Epidermal melanocyte (primary cell): ENCODE measurements around the gene ENHO.
A peak's percentile ranks its signal among the peaks of the same experiment; 100 is the strongest.

Experiments
- DNase-seq: peaks from one replicate; pipeline ENCODE4 v3.0.0; 2011; ENCODE audit warnings: low spot score; ENCODE audit not compliant: insufficient read length

ENHO gene

GRCh38 chr9:34555936-34556525 is 33.2 kb upstream of the ENHO start:
- DNase-seq: no peak

DNA sequence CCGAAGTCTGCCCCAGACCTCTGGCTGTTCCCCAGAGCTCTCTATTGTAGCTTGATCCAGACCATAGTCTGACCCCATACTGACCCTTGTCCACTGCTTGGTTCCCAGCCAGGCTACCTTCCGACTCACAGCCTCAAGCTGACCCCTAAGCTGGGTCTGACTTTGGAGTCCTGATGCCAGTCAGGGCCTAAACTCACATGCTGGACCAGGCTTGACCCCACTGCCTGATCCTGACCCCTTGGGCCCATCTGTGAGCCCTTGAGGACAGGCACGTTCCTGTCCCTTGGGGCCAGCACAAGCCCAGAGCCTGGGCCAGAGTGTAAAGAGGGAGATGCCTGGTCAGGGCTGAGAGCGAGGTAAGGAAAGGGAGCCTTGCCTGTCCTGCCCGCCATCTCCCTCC is 32.7 kb upstream of the ENHO start:
- DNase-seq: no peak

DNA sequence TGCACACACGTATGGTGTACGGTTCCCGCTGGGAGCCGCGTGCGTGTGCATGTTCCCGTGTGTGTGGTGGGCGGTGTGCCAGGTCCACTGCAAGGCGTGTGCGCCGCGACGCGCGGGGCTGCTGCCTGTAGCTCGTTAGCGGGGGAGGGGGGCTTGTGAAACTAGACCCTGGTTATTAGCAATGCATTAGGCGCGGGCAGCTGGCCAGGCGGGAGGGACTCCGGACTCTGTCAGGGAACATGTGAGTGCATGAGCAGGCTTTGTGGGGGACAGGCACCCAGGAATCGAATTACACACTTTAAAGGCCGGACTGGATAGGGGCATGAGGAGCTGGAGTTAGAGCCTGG is 32.2 kb upstream of the ENHO start:
- DNase-seq: no peak

- DNase-seq: no peak
Measured at GRCh38 chr9:34554211-34555001, 31.6 kb upstream of the ENHO start.

- no peak for DNase-seq
Measured at GRCh38 chr9:34553511-34554021, 30.8 kb upstream of the ENHO start.

DNA sequence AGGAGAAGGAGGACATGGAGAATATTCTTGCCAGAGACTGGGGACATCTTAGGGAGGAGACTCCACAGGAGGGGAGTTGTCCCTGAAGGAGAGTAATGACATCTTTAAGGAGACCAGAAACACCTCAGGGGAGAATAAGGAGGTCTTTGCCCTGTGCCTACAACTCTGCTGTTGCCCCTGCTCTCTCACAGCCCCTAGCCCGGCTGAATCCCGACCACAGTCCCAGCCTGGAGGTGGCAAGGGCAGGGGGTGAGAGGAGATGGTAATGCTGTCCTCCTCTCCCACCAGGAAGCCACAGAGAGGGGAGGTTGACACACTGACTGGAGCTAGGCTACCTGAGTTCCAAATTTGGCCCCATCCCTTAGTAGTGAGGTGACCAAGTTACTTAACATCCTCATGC is 30.2 kb upstream of the ENHO start:
- no peak for DNase-seq

GRCh38 chr9:34552606-34552981 is 29.8 kb upstream of the ENHO start:
- DNase-seq: no peak

DNA sequence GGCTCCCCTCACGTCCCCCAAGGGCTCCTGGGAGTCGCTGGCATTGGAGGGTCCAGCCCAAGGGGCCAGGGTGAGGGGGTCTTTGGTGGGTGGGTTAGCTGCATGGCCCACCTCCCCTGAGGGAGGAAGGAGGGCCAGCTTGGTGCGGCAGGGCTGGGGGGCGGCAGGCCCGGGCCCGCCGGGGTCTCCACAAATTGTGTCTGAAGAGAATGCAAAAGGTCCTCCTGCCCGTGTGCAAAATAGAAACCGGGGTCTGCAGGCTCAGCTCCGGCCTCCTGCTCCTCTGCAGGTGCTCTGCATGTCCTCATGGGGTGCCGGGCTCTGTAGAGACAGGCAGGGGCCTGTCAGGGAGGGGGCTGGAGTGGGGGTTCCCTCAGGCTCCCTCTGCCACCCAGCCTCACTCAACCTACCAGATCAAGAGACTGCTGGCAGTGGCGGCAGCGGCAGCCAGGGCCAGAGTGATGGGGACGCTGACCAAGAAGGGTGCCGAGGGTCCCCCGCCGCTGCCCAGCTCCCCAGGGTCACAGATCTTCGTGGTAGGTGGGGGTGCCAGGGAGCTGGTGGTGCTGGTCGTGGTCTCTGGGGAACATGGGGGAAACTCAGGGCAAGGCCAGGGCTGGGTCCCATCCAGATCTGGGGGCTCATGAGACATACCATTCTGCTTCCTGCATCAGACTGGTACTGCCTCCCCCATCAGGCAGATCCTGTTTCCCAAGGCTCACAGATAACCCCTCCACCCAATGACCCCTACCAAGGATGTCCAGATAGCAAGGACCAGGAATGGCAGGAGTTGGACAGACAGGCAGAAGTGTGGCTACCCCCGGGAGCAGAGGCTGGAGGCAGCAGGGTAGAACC is 29.2 kb upstream of the ENHO start:
- no peak for DNase-seq

- no peak for DNase-seq
Measured at GRCh38 chr9:34550681-34551270, 28.0 kb upstream of the ENHO start.

GRCh38 chr9:34550016-34550680 is 27.4 kb upstream of the ENHO start:
- DNase-seq: no peak

GRCh38 chr9:34549407-34549732 is 26.6 kb upstream of the ENHO start:
- DNase-seq: no peak

DNA sequence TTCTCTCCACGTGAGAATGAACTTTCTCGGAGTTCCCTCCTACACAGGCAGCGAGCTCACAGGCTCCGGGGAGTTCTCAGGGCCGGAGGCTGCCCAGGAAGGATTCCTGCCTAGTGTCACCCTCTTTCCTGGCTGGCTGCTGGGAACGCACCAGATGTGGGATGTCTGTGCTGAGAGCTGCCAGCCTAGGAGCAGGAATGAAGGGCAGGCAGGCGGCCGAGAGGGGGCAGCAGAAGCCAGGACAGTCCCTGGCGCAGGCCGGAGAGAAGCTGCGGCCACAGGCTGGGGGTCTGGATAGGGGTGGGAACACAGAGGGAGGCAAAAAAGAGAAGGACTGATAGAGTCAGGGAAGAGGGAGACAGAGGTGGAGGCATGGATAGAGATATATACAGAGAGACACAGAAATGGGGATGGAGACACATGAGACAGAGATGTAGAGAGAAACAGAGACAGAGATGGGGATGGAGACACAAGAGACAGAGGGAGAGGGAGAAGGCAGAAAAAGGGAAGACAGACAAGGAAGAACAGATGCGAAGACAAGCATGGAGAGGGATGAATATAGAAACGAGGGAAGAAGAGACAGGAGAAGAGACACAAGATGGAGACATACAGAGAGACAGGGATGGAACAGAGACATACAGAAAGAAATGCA is 25.3 kb upstream of the ENHO start:
- peak; percentile 91 for DNase-seq

DNA sequence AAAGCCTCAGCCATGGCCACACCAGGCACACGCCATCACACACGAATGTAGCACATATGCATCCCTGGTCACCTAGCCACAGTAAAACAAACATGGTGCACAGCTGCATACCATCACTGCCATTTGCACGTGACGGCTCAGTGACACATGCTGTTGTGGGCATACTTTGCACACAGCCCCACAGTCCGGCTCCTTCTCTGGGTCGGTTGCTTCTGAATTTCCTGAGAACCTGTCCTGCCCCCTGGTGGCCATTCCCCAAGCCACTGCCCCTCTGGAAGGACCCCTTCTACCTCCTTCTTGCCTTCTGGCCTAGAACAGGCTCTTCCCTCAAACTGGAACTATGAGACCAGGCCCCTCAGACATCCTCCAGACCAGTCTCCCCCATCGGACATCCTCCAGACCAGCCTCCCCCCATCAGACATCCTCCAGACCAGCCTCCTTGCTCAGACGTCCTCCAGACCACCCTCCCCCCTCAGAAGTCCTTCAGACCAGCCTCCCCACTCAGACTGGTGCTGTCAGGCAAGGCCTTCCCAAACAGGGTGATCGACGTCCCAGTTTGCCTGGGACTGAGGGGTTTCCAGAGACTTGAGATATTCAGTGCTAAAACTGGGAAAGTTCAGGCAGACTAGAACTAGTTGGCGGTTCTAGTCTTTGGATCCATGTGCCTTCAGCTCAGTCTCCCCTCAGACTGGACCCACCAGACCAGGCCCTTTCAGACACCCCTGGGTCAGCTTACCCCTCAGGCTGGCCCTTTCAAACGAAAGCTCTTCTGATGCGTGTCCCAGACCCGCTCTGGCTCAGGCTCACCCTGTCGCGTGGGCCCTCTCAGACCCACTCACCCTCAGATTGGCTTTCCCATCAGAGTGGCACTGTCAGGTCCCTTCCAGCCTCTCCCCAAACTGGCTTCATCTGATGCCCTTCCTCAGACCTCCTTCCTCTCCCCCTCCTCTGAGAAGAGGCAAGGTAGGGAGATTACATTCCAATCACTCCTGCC is 24.3 kb upstream of the ENHO start:
- no peak for DNase-seq

DNA sequence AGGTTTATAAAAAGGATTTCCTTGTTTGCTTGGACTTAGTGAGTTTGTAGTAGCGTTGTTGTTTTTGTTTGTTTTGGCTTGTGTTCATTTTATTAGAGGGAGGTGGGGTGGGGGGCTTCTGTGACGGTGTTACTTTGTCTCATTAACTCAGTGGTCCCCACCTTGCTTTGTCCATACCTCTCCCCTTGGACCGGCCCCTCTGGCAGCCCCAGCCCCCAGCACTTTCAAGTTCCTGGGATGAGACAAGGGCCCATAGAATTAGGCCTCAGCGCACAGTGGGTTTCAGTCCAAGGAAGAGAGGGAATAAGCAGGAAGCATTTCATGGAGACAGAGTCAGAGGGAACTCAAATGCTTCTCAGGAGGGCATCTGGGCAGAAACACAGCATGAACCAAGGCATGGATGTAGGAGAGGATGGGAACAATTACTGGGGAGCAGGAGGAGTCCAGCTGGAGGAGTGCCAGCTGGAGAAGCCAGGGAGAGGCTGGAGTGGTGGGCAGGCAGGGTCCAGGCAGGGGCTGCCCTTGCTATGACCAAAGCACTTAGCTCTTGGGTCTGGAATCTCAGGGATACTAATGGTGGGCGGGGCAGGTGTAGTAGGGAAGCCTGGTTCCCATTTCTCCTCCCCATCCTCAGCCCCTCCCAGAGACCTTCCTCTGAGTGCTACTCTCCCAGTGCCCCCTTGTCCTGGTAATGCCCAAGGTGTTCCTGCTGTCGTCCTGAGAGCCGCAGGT is 23.5 kb upstream of the ENHO start:
- no peak for DNase-seq

DNA sequence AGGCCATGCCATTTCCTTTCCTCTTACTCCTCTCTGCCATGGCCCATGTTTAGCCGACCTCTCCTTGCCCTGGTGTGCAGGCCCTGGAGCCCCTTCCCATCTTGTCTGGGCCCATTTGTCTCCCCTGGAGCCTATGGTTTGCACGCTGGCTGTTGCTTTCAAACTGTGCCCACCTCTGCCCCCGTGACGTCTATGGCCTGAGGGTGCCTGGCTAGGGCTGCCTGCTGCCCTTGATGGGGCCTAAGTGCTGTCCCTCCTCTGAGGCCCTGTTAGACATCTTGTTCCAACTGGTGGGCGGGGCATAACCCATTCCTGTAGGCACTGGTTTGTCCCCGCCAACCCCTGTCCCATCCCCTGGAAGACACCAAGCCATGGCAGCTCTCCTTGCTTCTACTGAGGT is 22.7 kb upstream of the ENHO start:
- DNase-seq: no peak

GRCh38 chr9:34544035-34544434 is 21.2 kb upstream of the ENHO start:
- no peak for DNase-seq

DNA sequence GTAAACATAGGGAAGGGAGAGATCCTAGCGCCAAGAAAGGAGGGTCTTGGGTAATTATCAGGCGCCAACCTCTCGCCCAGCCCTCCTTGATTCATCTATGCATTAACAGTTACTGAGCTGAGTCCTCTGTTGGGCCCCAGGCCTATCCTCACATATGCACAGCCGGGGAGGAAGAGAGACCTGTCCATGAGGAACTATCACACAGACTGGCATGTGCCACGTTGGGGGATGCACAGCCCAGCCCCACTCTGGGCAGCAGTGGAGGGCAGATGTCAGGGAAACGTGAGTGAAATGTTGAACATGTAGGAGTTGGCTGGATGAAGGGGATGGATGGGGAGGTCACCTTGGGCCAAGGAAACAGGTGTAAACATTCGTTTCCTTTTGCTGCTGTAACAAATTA is 18.8 kb upstream of the ENHO start:
- DNase-seq: no peak

GRCh38 chr9:34540827-34541226 is 18.0 kb upstream of the ENHO start:
- DNase-seq: no peak

GRCh38 chr9:34536685-34537084 is 13.9 kb upstream of the ENHO start:
- no peak for DNase-seq
